ENCODE results near the gene ITGAX.

ITGAX gene

DNA sequence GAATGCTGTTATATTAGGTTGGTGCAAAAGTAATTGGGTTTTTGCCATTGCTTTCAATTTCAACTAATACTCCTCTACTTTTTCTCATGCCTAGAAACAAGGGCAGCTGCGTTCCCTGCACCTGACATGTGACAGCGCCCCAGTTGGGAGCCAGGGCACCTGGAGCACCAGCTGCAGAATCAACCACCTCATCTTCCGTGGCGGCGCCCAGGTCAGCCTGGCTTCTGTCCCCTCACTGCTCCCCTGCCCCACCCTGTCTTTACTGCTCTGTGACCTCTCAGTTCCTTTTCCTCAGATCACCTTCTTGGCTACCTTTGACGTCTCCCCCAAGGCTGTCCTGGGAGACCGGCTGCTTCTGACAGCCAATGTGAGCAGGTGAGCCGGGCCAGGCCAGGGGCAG lies 21.7 kb downstream of the ITGAX start:
- DNase-seq (ENCODE audit: low read depth), result no peak
- TF ChIP-seq, protein P1, sequence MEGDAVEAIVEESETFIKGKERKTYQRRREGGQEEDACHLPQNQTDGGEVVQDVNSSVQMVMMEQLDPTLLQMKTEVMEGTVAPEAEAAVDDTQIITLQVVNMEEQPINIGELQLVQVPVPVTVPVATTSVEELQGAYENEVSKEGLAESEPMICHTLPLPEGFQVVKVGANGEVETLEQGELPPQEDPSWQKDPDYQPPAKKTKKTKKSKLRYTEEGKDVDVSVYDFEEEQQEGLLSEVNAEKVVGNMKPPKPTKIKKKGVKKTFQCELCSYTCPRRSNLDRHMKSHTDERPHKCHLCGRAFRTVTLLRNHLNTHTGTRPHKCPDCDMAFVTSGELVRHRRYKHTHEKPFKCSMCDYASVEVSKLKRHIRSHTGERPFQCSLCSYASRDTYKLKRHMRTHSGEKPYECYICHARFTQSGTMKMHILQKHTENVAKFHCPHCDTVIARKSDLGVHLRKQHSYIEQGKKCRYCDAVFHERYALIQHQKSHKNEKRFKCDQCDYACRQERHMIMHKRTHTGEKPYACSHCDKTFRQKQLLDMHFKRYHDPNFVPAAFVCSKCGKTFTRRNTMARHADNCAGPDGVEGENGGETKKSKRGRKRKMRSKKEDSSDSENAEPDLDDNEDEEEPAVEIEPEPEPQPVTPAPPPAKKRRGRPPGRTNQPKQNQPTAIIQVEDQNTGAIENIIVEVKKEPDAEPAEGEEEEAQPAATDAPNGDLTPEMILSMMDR (IDR thresholded peaks at IDR 0.05; ENCODE audit: insufficient read depth, low read depth, low read length, missing control alignments), result no peak
- H3K4me3 ChIP-seq (ENCODE audit: low read depth, low read length), result no peak overlapping the region

DNA sequence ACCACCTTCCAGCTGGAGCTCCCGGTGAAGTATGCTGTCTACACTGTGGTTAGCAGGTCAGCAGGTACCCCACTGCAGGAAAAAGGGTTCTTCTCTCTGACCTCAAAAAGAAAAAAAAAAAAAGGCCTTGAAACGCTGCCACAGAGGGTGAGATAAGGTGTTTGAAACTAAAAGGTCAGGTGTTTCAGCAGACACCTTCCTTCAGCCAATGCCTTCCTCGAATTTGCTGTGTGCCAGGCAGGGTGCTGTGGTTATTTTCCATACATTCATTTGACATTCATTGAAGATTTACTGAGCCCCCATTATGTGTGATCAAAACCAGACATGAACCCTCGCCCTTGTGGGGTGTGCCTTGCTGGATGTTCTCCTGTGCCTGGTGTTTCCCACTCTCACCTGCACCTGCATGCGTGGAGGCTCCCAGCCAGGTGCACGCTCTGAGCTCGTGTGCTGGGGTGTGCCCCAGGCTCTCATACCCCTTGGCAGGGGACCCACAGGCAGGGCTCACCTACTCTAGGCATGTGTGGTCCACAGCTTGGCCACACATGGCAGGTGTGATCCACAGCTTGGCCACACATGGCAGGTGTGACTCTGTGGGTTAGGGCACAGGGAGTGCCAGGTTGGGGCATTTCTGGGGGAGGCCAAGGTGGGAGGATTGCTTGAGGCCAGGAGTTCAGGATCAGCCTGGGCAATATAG lies 22.4 kb downstream of the ITGAX start:
- no peak overlapping the region for H3K4me3 ChIP-seq (ENCODE audit: low read depth, low read length)
- no peak for DNase-seq (ENCODE audit: low read depth)
- TF ChIP-seq, protein P1 (IDR thresholded peaks at IDR 0.05; ENCODE audit: insufficient read depth, low read depth, low read length, missing control alignments), result no peak

DNA sequence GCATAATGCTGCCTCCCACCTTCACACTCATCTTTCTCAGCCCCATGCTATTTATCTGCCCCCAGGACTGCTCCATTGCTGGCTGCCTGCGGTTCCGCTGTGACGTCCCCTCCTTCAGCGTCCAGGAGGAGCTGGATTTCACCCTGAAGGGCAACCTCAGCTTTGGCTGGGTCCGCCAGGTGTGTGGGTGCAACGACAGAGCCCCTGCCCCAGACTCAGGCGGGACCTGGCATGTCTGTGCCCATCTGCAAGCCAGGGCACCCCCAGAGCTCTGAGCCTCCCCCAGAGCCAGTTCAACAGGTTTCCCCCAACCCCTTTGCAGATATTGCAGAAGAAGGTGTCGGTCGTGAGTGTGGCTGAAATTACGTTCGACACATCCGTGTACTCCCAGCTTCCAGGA lies 25.2 kb downstream of the ITGAX start:
- DNase-seq (ENCODE audit: low read depth), result no peak
- H3K4me3 ChIP-seq (ENCODE audit: low read depth, low read length), result no peak overlapping the region
- TF ChIP-seq, protein P1 (IDR thresholded peaks at IDR 0.05; ENCODE audit: insufficient read depth, low read depth, low read length, missing control alignments), result no peak

DNA sequence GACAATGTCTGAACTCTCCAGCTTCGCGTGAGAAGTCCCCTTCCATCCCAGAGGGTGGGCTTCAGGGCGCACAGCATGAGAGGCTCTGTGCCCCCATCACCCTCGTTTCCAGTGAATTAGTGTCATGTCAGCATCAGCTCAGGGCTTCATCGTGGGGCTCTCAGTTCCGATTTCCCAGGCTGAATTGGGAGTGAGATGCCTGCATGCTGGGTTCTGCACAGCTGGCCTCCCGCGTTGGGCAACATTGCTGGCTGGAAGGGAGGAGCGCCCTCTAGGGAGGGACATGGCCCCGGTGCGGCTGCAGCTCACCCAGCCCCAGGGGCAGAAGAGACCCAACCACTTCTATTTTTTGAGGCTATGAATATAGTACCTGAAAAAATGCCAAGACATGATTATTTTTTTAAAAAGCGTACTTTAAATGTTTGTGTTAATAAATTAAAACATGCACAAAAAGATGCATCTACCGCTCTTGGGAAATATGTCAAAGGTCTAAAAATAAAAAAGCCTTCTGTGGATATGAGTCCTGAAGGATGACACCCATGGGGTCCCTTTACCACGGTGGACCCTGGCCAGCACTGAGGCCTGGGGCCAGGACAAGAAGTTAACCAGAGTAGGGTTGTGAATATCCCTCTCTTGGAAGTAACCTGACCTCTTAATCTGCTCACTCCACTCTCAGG lies 27.6 kb downstream of the ITGAX start:
- peak; percentile 74 for DNase-seq (ENCODE audit: low read depth)
- H3K4me3 ChIP-seq (ENCODE audit: low read depth, low read length), result no peak overlapping the region
- TF ChIP-seq, protein P1 (IDR thresholded peaks at IDR 0.05; ENCODE audit: insufficient read depth, low read depth, low read length, missing control alignments), result peak; percentile 88

DNA sequence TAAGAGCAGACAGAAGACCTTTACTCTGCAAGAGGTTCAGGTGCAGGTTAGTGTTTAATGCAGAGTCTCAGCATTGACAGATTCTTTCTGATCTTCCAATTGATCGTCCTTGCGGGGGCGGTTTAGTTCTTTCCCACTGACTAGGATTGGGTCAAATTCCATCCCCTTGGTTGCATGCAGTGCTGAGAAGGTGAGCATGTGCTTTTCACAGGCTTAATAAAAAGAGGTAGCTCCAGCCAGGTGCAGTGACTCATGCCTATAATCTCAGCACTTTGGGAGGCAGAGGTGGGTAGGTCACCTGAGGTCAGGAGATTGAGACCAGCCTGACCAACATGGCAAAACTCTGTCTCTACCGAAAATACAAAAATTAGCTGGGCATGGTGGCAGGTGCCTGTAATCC lies 30.7 kb downstream of the ITGAX start:
- DNase-seq (ENCODE audit: low read depth), result no peak
- TF ChIP-seq, protein P1 (IDR thresholded peaks at IDR 0.05; ENCODE audit: insufficient read depth, low read depth, low read length, missing control alignments), result no peak
- H3K4me3 ChIP-seq (ENCODE audit: low read depth, low read length), result no peak overlapping the region

DNA sequence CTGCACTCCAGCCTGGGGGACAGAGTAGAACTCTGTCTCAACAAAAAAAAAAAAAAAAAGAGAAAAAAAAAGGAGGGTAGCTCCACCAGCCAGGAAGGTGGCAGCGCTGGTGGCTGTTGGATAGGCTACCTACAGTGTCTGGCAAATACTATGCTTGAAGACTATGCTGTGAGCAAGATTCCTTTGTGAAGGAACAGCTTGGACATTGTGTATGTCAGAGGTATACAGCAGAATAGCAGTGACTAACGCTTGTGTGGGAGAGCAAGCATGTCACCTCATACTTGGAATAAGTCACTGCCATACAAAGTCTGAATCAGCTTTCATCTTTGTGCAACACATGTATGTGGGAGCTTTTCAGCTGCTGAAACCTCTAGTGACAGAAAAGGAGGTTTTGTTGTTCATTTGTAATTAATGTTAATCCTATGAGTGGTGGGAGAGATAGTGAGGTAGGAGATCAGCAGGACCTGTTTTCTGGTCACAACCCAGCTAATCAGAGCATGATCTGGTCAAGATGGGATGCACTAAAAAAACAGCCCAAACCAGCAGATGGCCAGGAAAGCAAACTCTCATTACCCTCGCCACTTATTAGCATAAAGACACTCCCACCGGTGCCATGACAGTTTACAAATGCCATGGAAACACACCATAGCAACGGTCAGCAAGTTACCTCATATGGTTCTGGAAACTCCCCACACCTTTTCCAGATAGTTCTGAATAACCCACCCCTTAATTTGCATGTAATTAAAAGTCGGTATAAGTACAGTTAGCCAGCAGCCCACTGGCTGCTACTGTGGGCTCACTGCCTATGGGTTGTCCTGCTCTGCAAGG lies 31.4 kb downstream of the ITGAX start:
- TF ChIP-seq, protein P1 (IDR thresholded peaks at IDR 0.05; ENCODE audit: insufficient read depth, low read depth, low read length, missing control alignments), result no peak
- no peak overlapping the region for H3K4me3 ChIP-seq (ENCODE audit: low read depth, low read length)
- peak; percentile 58 for DNase-seq (ENCODE audit: low read depth)

All from GM12865 (cell line).